Esophagus muscularis mucosa (tissue), 4 donors: ENCODE data around the gene KLHL30. TPM values are rescaled to one million over a fixed set of nuclear protein-coding genes. Genes with fewer than 3 reads are reported as not detected.
A peak's percentile ranks its signal among the peaks of the same experiment; 100 is the strongest.

ENCODE experiments used
- DNase-seq: peaks from one replicate; pipeline ENCODE4 v3.0.0-alpha.2; 2017; ENCODE audit errors: extremely low spot score
- H3K27ac ChIP-seq, 4 donors: fragments of 200-600 bp; sonication (generic); replicated peaks in 1 of 4; 1 replicate in 3 of 4; 2 replicates in 1 of 4; pipeline ENCODE4 v1.5.1; 2016 to 2019; ENCODE audit warnings: mild to moderate bottlenecking in 1 of 4
- H3K27me3 ChIP-seq, 4 donors: fragments of 200-600 bp; sonication (generic); one replicate each; pipeline versions ENCODE4 v1.5.1 to v1.6.0; 2016 to 2019
- H3K36me3 ChIP-seq, 4 donors: fragments of 200-600 bp; sonication (generic); one replicate each; pipeline ENCODE4 v1.5.1; 2016 to 2019
- H3K4me1 ChIP-seq, 4 donors: fragments of 200-600 bp; sonication (generic); one replicate each; pipeline ENCODE4 v1.5.1; 2016 to 2019
- H3K4me3 ChIP-seq, 4 donors: fragments of 200-600 bp; sonication (generic); 1 replicate in 2 of 4; 2 replicates in 2 of 4; pipeline ENCODE4 v1.5.1; 2016 to 2019; ENCODE audit warnings: mild to moderate bottlenecking in 4 of 4, moderate library complexity in 1 of 4
- H3K9me3 ChIP-seq, 4 donors: fragments of 200-600 bp; sonication (generic); 1 replicate in 3 of 4; 2 replicates in 1 of 4; pipeline ENCODE4 v1.5.1; 2016 to 2019
- EP300 ChIP-seq: sonication (generic); formaldehyde crosslinking; IDR thresholded peaks from one replicate; pipeline ENCODE4 v1.6.1; 2017; ENCODE audit warnings: antibody characterized with exemption
- POLR2A ChIP-seq: fragments of 450-650 bp; IDR thresholded peaks from one replicate; pipeline ENCODE4 v1.6.1; 2017; ENCODE audit warnings: antibody characterized with exemption, moderate library complexity, mild to moderate bottlenecking, low read depth
- POLR2AphosphoS5 ChIP-seq, 2 donors: sonication (generic); formaldehyde crosslinking; IDR thresholded peaks; one replicate each; pipeline ENCODE4 v1.6.1; 2017; ENCODE audit warnings: antibody characterized with exemption in 2 of 2
- WGBS: methylation state at CpG from one replicate; pipeline ENCODE4 v1.1.5; 2018; 5-methylcytosine and 5-hydroxymethylcytosine counted together
- intact Hi-C: fragments of 100-400 bp; cut with DNase I; formaldehyde crosslinking; loops from one replicate; pipeline ENCODE4 v1.15.1; 2023
- total RNA-seq, 4 donors: library from RNA; depleted of rRNA; stranded (reverse); fragments of >200 nt; gene quantifications; one replicate each; pipeline versions ENCODE4 v1.1.0 to v1.2.1, GENCODE V29; 2016
- TF ChIP-seq, protein P1 (sequence below), 3 experiments: fragments of 200-600 bp in 2 of 3; fragments of 450-650 bp in 1 of 3; sonication (generic) in 2 of 3; IDR thresholded peaks; one replicate each; pipeline ENCODE4 v1.5.1; 2017 to 2019; ENCODE audit warnings: antibody characterized with exemption in 3 of 3, mild to moderate bottlenecking in 2 of 3, moderate library complexity in 1 of 3

Gene KLHL30
- total RNA-seq, 4 donors from 2014 or later: 1.2 to 8.0 (median 4.4) TPM

DNA sequence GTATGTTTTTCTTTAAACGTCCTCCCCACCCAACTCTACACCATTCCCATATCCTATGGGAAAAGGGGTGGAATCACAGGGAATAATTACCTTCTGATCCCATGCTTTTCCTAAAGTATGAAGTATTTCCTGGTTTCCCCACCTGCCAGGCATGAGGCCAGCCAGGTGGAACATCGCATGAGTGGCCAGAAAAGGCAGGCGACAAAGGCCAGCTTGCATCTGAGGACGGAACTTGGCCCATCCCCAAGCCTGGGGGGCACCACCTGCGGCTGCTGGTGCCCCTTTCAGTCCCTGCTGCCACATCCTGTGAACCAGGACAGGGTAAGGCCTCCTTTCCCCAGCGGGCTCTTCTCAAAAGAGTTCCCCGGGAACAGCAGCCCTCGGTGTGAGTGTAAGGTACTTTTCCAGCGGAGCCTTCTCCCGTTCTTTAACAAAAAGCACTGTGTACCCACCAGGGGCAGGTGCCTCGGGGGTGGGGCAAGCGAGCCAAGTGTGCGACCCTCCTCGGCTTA lies 19.1 kb downstream of the KLHL30 start:
- Histone ChIP-seq H3K4me1 (peaks cover 11 to 39% (median 24%) of the 10 kb centered on the region in 4 donors), H3K36me3 (no peaks in the 10 kb centered on the region), H3K4me3 (no peak overlapping the region), H3K27ac (no peak overlapping the region), H3K27me3 (peaks cover 0 to 47% (median 15%) of the 10 kb centered on the region in 4 donors), H3K9me3 (no peaks in the 10 kb centered on the region)
- WGBS: 73% methylated on average over 9 of the region's 14 CpGs
- intact Hi-C loops: loop anchor here (5.0 kb wide), 1 partner anchor 105 kb away; no protein-coding TSS in a partner anchor
- no peak for DNase-seq
- no peak for TF ChIP-seq POLR2A
- TF ChIP-seq EP300: no peak
- TF ChIP-seq, protein P1, sequence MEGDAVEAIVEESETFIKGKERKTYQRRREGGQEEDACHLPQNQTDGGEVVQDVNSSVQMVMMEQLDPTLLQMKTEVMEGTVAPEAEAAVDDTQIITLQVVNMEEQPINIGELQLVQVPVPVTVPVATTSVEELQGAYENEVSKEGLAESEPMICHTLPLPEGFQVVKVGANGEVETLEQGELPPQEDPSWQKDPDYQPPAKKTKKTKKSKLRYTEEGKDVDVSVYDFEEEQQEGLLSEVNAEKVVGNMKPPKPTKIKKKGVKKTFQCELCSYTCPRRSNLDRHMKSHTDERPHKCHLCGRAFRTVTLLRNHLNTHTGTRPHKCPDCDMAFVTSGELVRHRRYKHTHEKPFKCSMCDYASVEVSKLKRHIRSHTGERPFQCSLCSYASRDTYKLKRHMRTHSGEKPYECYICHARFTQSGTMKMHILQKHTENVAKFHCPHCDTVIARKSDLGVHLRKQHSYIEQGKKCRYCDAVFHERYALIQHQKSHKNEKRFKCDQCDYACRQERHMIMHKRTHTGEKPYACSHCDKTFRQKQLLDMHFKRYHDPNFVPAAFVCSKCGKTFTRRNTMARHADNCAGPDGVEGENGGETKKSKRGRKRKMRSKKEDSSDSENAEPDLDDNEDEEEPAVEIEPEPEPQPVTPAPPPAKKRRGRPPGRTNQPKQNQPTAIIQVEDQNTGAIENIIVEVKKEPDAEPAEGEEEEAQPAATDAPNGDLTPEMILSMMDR (IDR thresholded peaks at IDR 0.05): no peak
- TF ChIP-seq POLR2AphosphoS5 (IDR thresholded peaks at IDR 0.05): no peak

DNA sequence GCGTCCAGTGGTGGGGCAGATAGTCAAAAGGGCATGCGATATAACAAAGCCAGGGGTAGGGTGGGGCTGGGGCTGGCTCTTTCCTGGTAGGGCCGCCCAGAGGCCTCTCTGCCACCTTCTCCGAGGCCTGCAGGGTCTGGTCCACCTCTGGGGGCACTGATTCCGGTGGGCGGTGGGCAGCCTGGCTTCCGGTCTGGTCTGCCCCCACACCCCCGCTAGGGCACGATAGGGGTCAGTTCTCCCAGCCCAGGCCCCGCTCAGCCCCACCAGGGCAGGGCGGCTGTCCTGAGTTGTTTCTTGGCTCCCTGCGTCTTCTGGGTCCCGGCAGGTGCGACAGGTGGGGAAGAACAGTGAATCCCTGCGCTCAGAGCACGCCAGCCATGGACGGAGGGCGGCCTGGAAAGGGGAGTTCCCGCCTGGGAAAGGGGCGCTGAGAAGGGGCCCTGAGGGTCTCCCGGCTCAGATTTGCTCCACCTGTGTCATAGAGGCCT lies 19.6 kb downstream of the KLHL30 start:
- TF ChIP-seq POLR2AphosphoS5 (IDR thresholded peaks at IDR 0.05) (no peak), EP300 (no peak), POLR2A (no peak)
- TF ChIP-seq, protein P1 (IDR thresholded peaks at IDR 0.05): no peak
- peak overlapping the region in 2 of 4 donors; percentile 40 to 44 for H3K4me3 ChIP-seq
- 66% methylated on average over 15 of the region's 21 CpGs for WGBS
- no peaks in the 10 kb centered on the region for H3K36me3 ChIP-seq
- no peak overlapping the region for H3K27ac ChIP-seq
- H3K27me3 ChIP-seq: peaks cover 0 to 52% (median 18%) of the 10 kb centered on the region in 4 donors
- no peaks in the 10 kb centered on the region for H3K9me3 ChIP-seq
- intact Hi-C loops: loop anchor here (5.0 kb wide), 1 partner anchor 104 kb away; no protein-coding TSS in a partner anchor
- no peak for DNase-seq
- H3K4me1 ChIP-seq: peaks cover 11 to 36% (median 23%) of the 10 kb centered on the region in 4 donors

DNA sequence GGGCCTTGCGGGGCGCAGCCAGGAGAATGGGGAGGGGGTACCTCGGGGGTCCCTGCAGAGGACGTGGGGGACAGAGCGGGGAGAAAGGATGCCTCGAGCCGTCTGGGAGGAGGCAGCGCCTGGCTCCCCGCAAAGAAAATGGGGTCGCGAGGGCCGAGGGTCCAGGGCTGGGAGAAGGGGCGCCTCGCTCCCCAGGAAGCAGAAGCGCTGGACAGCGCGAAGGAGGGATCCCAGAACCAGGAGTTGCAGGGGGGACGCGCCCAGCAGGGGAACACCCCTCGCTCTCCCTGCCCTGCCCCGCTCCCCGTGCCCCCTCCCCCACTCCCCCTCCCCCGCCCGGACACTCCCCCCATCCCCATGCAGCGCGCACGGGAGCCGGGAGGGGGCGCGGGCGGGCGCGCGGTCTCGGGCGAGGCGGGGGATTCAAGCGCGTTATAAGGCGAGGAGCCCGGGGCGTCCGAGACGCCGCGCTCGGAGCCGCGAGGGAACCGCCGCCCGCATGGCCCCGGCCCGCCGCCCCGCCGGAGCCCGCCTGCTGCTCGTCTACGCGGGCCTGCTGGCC lies 20.1 kb downstream of the KLHL30 start, which contains the start of gene ERFE:
TSS of gene ERFE (plus strand) at position 462 of the 562 bp plus-strand sequence. CDS start at position 500, 38 bp downstream.
- WGBS: 14% methylated on average over 10 of the region's 61 CpGs
- intact Hi-C loops: loop anchor here (5.0 kb wide), 1 partner anchor 104 kb away; no protein-coding TSS in a partner anchor
- H3K27me3 ChIP-seq: peaks cover 0 to 58% (median 20%) of the 10 kb centered on the region in 4 donors

DNA sequence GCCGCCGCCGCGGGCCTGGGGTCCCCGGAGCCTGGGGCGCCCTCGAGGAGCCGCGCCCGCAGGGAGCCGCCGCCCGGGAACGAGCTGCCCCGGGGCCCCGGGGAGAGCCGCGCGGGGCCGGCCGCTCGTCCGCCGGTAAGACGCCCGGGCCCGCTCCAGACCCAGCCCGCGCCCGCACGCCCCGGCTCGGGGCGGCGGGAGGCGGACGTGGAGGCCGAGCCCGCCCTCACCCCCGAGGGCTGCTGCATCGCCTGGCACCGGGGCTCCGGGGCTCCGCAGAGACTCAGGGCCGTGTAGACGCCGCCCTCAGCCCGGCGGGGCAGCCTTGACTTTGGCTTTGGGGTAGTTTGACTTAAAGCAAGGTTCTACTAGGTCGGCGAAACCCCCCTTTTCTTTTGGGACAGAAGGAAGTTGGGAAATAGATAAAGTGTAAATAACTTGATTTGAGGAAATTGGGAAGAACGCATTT lies 20.6 kb downstream of the KLHL30 start:
- Histone ChIP-seq H3K27ac (no peak overlapping the region), H3K27me3 (peaks cover 0 to 63% (median 22%) of the 10 kb centered on the region in 4 donors), H3K4me3 (peak overlapping the region; percentile 40 to 58 (median 46)), H3K36me3 (no peaks in the 10 kb centered on the region), H3K4me1 (peaks cover 11 to 42% (median 32%) of the 10 kb centered on the region in 4 donors), H3K9me3 (no peaks in the 10 kb centered on the region)
- intact Hi-C loops: loop anchor here (5.0 kb wide), 1 partner anchor 103 kb away; no protein-coding TSS in a partner anchor
- no peak for DNase-seq
- TF ChIP-seq EP300: no peak
- WGBS: 20% methylated on average over 8 of the region's 52 CpGs

More for the DNA sequence above, 20.1 kb downstream of the KLHL30 start, which contains the start of gene ERFE:
- Histone ChIP-seq H3K27ac (no peak within 1 kb of the TSS), H3K9me3 (no peaks in the 10 kb centered on the region), H3K4me3 (peak within 1 kb of the TSS; percentile 40 to 58 (median 46)), H3K4me1 (peaks cover 11 to 37% (median 27%) of the 10 kb centered on the region in 4 donors), H3K36me3 (no peaks in the 10 kb centered on the region)
- TF ChIP-seq POLR2AphosphoS5 (IDR thresholded peaks at IDR 0.05) (peak in 1 of 2 donors; percentile 17), EP300 (no peak), POLR2A (no peak)
- TF ChIP-seq, protein P1 (IDR thresholded peaks at IDR 0.05): peak in 2 of 3 experiments; percentile 41 to 67
- DNase-seq: no peak

DNA sequence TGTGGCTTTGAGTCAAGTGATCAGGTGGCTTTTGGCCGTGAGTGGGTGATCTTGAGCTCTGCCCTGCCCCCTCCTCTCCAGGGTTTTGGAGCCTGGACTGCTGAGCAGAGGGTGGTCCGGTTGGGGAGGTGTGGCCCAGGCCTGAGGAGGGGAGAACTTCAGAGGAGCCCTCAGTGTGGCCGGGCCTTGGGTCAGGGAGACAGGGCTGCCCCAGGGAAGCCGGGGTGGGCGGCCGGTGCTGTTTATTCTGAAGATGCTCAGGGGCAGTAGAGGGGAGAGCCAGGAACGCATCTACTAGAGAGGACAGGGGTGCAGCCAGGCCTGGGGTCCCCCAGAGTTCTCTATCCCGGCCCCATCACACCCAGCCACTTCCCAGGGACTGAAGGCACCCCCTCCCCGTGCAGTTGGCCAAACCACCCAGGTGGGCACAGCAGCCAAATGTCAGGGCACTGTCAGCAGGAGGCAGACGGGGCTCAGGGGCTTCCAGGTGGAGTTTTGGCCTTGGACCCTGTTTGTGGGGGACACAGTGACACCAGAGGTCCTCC lies 21.3 kb downstream of the KLHL30 start:
- no peak for DNase-seq
- Histone ChIP-seq H3K27ac (no peak overlapping the region), H3K36me3 (no peaks in the 10 kb centered on the region), H3K4me1 (peaks cover 11 to 44% (median 35%) of the 10 kb centered on the region in 4 donors), H3K4me3 (no peak overlapping the region), H3K27me3 (peaks cover 0 to 66% (median 23%) of the 10 kb centered on the region in 4 donors), H3K9me3 (no peaks in the 10 kb centered on the region)
- intact Hi-C loops: loop anchor here (5.0 kb wide), 1 partner anchor 103 kb away; no protein-coding TSS in a partner anchor
- 82% methylated on average over 10 of the region's 10 CpGs for WGBS
- TF ChIP-seq POLR2A: no peak
- TF ChIP-seq, protein P1 (IDR thresholded peaks at IDR 0.05): no peak
- no peak for TF ChIP-seq POLR2AphosphoS5 (IDR thresholded peaks at IDR 0.05)
- TF ChIP-seq EP300: no peak
